Effector memory CD8-positive, alpha-beta T cell (primary cell): Measurements from ENCODE around the gene ANKRD33B.

Source experiments
- ATAC-seq: fragments of 150-1000 bp; cut with Tn5 transposase; replicated peaks from 2 replicates; pipeline ENCODE4 v1.10.0; 2021; ENCODE audit warnings: mild to moderate bottlenecking, moderate library complexity
- DNase-seq, 3 experiments: peaks; one replicate each; pipeline ENCODE4 v3.0.0; 2021
- H3K27ac Mint-ChIP-seq, 2 donors: one replicate each; pipeline ENCODE4 v1.8.0; 2022; ENCODE audit warnings: mild to moderate bottlenecking in 2 of 2, mixed read lengths in 2 of 2, moderate library complexity in 2 of 2
- H3K27me3 Mint-ChIP-seq, 2 donors: one replicate each; pipeline ENCODE4 v1.8.0; 2022; ENCODE audit warnings: mixed read lengths in 2 of 2
- H3K36me3 Mint-ChIP-seq: one replicate; pipeline ENCODE4 v1.8.0; 2022; ENCODE audit warnings: mild to moderate bottlenecking, moderate library complexity, mixed read lengths; ENCODE audit not compliant: insufficient read depth
- H3K4me1 Mint-ChIP-seq, 2 donors: one replicate each; pipeline ENCODE4 v1.8.0; 2022; ENCODE audit warnings: low read depth in 2 of 2, mixed read lengths in 2 of 2
- H3K4me3 Mint-ChIP-seq, 2 donors: one replicate each; pipeline ENCODE4 v1.8.0; 2022; ENCODE audit warnings: mild to moderate bottlenecking in 2 of 2, mixed read lengths in 2 of 2, moderate library complexity in 2 of 2
- H3K9me3 Mint-ChIP-seq, 2 donors: one replicate each; pipeline ENCODE4 v1.8.0; 2022; ENCODE audit warnings: mixed read lengths in 2 of 2

ANKRD33B gene

GRCh38 chr5:10581867-10582511 lies 18.1 kb downstream of the ANKRD33B start:
- Mint-ChIP-seq H3K4me1 (peaks cover 4 to 14% of the 10 kb centered on the region in 2 donors), H3K4me3 (no peak overlapping the region), H3K9me3 (no peaks in the 10 kb centered on the region), H3K36me3 (peaks cover 6% of the 10 kb centered on the region), H3K27me3 (peaks cover 24 to 25% of the 10 kb centered on the region in 2 donors), H3K27ac (no peak overlapping the region)
- no peak for DNase-seq
- no peak for ATAC-seq

DNA sequence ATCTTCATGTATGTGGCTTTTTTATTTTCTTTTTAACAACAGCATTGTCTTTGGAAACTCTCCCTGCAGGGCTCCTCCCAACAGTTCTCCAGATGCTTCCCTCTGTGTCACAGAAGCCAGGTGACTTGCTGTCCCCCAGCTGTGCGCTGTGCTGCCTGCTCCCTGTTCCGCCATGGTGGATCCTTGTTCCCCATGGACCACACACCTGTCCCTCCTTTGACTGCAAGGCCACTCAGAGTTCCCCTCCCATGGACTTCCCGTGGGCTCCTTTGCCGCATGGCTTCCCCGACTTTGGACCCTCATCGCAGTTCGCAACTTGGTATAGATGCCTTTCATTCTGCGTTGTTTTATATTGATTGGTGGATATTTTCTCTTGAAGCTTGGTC lies 18.6 kb downstream of the ANKRD33B start:
- Mint-ChIP-seq H3K27me3 (peaks cover 24 to 25% of the 10 kb centered on the region in 2 donors), H3K4me3 (no peak overlapping the region), H3K4me1 (peaks cover 4 to 14% of the 10 kb centered on the region in 2 donors)

GRCh38 chr5:10583663-10584572 lies 20.0 kb downstream of the ANKRD33B start:
- Mint-ChIP-seq H3K4me3 (no peak overlapping the region), H3K36me3 (peaks cover 6% of the 10 kb centered on the region), H3K9me3 (no peaks in the 10 kb centered on the region), H3K27me3 (peaks cover 24 to 25% of the 10 kb centered on the region in 2 donors), H3K4me1 (peaks cover 4 to 14% of the 10 kb centered on the region in 2 donors), H3K27ac (no peak overlapping the region)
- DNase-seq: no peak
- no peak for ATAC-seq

More for the DNA sequence above, 18.6 kb downstream of the ANKRD33B start:
- no peak for DNase-seq
- ATAC-seq: no peak
- Mint-ChIP-seq H3K27ac (peak overlapping the region in 1 of 2 donors; percentile 10), H3K9me3 (no peaks in the 10 kb centered on the region), H3K36me3 (peaks cover 6% of the 10 kb centered on the region)

DNA sequence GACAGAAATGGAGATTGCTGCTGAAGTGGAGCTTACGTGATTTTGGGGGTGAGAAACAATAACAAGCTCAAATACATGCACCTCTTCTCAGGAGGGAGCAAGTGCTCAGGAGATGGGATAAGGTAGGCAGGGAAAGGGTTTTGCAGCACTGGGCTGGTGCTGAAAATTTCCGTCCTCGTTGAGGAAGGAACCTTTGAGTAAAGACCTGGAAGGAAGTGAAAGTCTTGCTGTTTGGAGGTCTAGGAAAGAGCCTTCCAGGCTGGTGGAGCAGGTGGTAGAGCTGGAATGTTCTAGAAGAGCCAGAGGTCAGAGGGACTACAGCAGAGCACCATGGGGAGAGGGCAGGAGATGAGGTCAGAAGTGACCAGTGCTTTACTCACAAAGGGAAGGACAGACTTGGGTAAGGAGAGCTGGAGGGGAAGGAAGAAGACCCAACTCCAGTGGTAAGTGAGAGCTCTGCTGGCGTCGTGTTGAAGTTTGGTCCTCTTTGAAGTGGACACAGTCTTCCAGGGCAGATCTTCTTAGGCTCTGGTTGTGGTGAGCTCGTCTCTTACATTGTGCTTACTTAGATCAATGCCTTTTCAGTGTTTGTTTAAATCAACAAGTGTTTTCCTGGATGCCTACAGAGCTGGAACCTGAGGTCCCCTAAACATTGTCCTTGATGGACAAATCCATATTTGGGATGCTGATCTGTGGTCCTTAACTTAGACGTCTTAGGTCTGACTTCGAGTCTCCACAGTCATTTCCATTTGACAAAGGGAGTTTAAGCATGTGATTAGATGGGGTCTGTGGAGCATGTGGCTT lies 21.0 kb downstream of the ANKRD33B start:
- peaks cover 0 to 2% of the 10 kb centered on the region in 2 donors for H3K9me3 Mint-ChIP-seq
- H3K4me3 Mint-ChIP-seq: no peak overlapping the region
- H3K36me3 Mint-ChIP-seq: peaks cover 6% of the 10 kb centered on the region

GRCh38 chr5:10585518-10585915 lies 21.6 kb downstream of the ANKRD33B start:
- Mint-ChIP-seq H3K4me3 (no peak overlapping the region), H3K27me3 (peaks cover 24 to 25% of the 10 kb centered on the region in 2 donors), H3K4me1 (peaks cover 6 to 14% of the 10 kb centered on the region in 2 donors), H3K36me3 (peaks cover 7% of the 10 kb centered on the region), H3K9me3 (peaks cover 0 to 2% of the 10 kb centered on the region in 2 donors), H3K27ac (no peak overlapping the region)
- ATAC-seq: no peak
- DNase-seq: no peak

More for the DNA sequence above, 21.0 kb downstream of the ANKRD33B start:
- DNase-seq (no peak), ATAC-seq (no peak)
- Mint-ChIP-seq H3K27ac (no peak overlapping the region), H3K27me3 (peaks cover 24 to 25% of the 10 kb centered on the region in 2 donors), H3K4me1 (peaks cover 6 to 14% of the 10 kb centered on the region in 2 donors)

DNA sequence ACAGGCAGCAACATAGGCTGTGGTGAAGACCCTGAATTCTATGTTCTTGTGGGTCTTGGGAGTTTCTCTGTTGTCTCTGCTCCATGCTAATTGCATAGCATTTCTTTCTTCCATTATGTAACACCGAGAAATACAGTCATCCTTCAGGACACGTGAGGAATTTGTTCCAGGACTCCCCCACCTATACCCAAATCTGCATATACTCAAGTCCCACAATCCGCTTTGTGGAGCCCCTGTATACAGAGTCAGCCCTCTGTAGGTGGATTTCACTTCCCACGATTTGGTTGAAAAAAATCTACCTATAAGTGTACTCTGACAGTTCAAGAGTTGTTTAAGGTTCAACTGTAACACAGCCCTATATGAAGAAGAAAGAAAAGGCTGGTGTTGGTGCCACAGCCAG lies 22.1 kb downstream of the ANKRD33B start:
- no peak for ATAC-seq
- peaks cover 8% of the 10 kb centered on the region for H3K36me3 Mint-ChIP-seq
- no peak overlapping the region for H3K4me3 Mint-ChIP-seq
- peaks cover 24 to 25% of the 10 kb centered on the region in 2 donors for H3K27me3 Mint-ChIP-seq
- H3K27ac Mint-ChIP-seq: no peak overlapping the region
- H3K9me3 Mint-ChIP-seq: peaks cover 0 to 2% of the 10 kb centered on the region in 2 donors
- H3K4me1 Mint-ChIP-seq: peaks cover 6 to 9% of the 10 kb centered on the region in 2 donors
- no peak for DNase-seq

GRCh38 chr5:10586555-10586954 lies 22.7 kb downstream of the ANKRD33B start:
- Mint-ChIP-seq H3K36me3 (peaks cover 12% of the 10 kb centered on the region), H3K27me3 (peaks cover 24 to 25% of the 10 kb centered on the region in 2 donors), H3K9me3 (peaks cover 0 to 2% of the 10 kb centered on the region in 2 donors), H3K27ac (no peak overlapping the region), H3K4me3 (no peak overlapping the region), H3K4me1 (peaks cover 6 to 8% of the 10 kb centered on the region in 2 donors)
- DNase-seq (no peak), ATAC-seq (no peak)

DNA sequence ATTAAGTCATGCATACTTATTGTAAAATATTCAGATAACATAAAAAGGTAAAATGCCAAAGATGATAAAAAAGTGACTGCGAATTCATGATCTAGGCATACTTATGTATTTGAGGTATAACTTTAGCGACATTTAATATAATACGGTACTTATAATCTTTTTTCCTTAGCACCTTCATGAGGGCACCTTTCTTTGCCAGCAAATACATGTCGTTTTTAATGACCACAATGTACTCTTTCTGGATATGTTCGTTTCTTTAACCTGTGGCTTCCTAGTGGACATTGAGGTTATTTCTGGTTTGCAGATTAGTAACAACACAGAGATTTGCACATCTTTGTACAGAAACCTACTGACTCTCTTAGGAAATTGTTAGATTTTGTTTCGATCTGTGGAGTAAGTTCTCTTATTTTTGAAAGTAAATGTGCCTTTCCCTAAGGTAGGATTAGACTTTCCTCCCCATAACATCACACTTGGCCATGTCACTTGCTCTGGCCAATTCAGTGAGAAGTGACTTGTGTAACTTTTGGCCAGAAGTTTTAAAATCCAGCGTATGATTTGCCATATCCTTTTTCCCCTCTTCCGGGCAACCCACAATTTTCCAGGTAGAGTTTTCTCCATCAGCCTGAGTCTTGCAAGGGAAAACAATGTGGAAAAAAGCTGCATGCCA lies 24.4 kb downstream of the ANKRD33B start:
- Mint-ChIP-seq H3K27ac (no peak overlapping the region), H3K36me3 (peaks cover 6% of the 10 kb centered on the region), H3K4me3 (no peak overlapping the region), H3K27me3 (peaks cover 18 to 19% of the 10 kb centered on the region in 2 donors), H3K4me1 (peaks cover 5 to 8% of the 10 kb centered on the region in 2 donors), H3K9me3 (peaks cover 0 to 2% of the 10 kb centered on the region in 2 donors)
- ATAC-seq (no peak), DNase-seq (no peak)

DNA sequence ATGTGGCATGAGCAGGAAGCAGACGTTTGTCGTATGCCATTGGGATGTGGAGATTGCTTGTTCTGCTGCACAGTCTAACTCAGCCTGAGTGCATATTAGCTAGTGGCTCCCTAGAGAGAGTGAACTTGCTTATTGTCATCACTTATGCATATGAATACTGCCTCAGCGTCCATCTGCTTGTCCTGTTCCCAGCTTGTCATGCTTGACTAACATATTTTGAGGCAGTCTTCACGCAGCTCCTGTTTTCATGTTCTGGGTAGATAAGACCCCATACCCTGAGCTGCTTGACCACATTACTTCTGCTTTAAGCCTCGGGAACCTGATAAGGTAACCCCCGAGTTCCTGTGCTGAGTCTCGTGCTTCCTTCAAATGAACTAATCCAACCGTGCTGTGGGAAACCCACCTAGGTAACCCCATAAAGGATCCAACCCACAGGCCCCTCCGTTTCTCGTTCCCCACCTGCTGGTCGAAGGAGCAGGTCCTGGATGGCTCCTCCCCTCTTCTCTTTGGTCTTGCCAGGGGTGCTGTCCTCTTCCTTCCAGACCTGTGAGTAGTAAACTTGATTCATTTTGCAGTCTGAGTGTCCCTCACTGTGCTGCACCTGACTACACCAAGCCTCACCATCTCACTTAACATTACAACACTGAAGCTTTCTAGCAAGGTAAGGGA lies 25.0 kb downstream of the ANKRD33B start:
- Mint-ChIP-seq H3K4me3 (no peak overlapping the region), H3K9me3 (peaks cover 0 to 2% of the 10 kb centered on the region in 2 donors), H3K27me3 (peaks cover 12% of the 10 kb centered on the region in 2 donors), H3K36me3 (peaks cover 9% of the 10 kb centered on the region), H3K4me1 (peaks cover 2 to 3% of the 10 kb centered on the region in 2 donors), H3K27ac (no peak overlapping the region)
- DNase-seq (no peak), ATAC-seq (no peak)

GRCh38 chr5:10590226-10590999 lies 26.5 kb downstream of the ANKRD33B start:
- peaks cover 0 to 2% of the 10 kb centered on the region in 2 donors for H3K4me1 Mint-ChIP-seq
- peaks cover 0 to under 1% of the 10 kb centered on the region in 2 donors for H3K27me3 Mint-ChIP-seq
- DNase-seq (no peak), ATAC-seq (no peak)
- peaks cover 0 to 2% of the 10 kb centered on the region in 2 donors for H3K9me3 Mint-ChIP-seq
- H3K36me3 Mint-ChIP-seq: peaks cover 9% of the 10 kb centered on the region
- H3K4me3 Mint-ChIP-seq: no peak overlapping the region
- no peak overlapping the region for H3K27ac Mint-ChIP-seq

DNA sequence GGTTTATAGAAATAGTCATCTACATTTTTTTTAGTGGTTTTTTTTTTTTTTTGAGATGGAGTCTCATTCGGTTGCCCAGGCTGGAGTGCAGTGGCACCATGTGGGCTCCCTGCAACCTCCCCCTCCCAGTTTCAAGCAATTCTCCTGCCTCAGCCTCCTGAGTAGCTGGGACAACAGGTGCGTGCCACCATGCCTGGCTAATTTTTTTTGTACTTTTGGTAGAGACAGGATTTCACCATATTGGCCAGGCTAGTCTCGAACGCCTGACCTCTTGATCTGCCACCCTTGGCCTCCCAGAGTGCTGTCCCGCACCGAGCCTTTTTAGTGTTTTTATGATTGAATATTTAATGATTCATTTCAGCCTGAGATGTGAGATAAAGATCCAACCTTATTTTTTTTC lies 27.3 kb downstream of the ANKRD33B start:
- H3K36me3 Mint-ChIP-seq: peaks cover 9% of the 10 kb centered on the region
- H3K9me3 Mint-ChIP-seq: peaks cover 0 to 2% of the 10 kb centered on the region in 2 donors
- DNase-seq: no peak
- ATAC-seq: no peak
- no peaks in the 10 kb centered on the region for H3K27me3 Mint-ChIP-seq
- no peak overlapping the region for H3K27ac Mint-ChIP-seq
- H3K4me1 Mint-ChIP-seq: peaks cover 4 to 7% of the 10 kb centered on the region in 2 donors
- H3K4me3 Mint-ChIP-seq: no peak overlapping the region

DNA sequence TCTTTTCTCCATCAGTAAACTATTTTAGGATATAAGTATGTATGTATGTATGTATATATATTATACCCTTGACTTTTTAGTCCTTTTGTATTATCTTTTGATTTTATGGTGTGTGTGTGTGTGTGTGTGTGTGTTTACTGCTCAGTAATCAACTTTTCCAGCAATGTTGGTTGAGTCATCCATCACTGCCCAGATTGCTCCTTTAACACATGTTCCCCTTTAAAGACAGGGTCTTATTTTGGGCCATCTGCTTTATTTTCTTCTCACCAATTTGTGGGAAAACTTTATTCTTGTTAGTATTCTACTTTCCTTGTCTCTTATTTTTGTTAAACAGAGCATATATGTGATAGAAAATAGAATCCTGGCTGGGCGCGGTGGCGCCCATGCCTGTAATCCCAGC lies 28.1 kb downstream of the ANKRD33B start:
- H3K27ac Mint-ChIP-seq: no peak overlapping the region
- no peak overlapping the region for H3K4me3 Mint-ChIP-seq
- H3K9me3 Mint-ChIP-seq: peaks cover 0 to 2% of the 10 kb centered on the region in 2 donors
- ATAC-seq (no peak), DNase-seq (no peak)
- H3K27me3 Mint-ChIP-seq: no peaks in the 10 kb centered on the region
- H3K4me1 Mint-ChIP-seq: peaks cover 8 to 12% of the 10 kb centered on the region in 2 donors
- H3K36me3 Mint-ChIP-seq: peaks cover 9% of the 10 kb centered on the region
